NCI-H69 (cell line): ENCODE data around the gene FADS2.

Source experiments
- DNase-seq: peaks from one replicate; lab custom pipeline; 2025; lab: John Stamatoyannopoulos, UW

The FADS2 gene

DNA sequence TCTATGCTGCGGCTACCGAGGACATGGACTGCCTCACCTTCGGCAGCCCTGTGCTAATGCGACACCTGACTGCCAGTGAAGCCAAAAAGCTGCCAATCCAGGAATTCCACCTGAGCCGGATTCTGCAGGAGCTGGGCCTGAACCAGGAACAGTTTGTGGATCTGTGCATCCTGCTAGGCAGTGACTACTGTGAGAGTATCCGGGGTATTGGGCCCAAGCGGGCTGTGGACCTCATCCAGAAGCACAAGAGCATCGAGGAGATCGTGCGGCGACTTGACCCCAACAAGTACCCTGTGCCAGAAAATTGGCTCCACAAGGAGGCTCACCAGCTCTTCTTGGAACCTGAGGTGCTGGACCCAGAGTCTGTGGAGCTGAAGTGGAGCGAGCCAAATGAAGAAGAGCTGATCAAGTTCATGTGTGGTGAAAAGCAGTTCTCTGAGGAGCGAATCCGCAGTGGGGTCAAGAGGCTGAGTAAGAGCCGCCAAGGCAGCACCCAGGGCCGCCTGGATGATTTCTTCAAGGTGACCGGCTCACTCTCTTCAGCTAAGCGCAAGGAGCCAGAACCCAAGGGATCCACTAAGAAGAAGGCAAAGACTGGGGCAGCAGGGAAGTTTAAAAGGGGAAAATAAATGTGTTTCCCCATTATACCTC lies 32.1 kb upstream of the FADS2 start:
- DNase-seq = no peak

- peak; percentile 83 for DNase-seq
Observed at GRCh38 chr11:61797263-61797944, 30.7 kb upstream of the FADS2 start.

GRCh38 chr11:61799665-61800284 lies 28.3 kb upstream of the FADS2 start:
- DNase-seq = peak; percentile 20

DNA sequence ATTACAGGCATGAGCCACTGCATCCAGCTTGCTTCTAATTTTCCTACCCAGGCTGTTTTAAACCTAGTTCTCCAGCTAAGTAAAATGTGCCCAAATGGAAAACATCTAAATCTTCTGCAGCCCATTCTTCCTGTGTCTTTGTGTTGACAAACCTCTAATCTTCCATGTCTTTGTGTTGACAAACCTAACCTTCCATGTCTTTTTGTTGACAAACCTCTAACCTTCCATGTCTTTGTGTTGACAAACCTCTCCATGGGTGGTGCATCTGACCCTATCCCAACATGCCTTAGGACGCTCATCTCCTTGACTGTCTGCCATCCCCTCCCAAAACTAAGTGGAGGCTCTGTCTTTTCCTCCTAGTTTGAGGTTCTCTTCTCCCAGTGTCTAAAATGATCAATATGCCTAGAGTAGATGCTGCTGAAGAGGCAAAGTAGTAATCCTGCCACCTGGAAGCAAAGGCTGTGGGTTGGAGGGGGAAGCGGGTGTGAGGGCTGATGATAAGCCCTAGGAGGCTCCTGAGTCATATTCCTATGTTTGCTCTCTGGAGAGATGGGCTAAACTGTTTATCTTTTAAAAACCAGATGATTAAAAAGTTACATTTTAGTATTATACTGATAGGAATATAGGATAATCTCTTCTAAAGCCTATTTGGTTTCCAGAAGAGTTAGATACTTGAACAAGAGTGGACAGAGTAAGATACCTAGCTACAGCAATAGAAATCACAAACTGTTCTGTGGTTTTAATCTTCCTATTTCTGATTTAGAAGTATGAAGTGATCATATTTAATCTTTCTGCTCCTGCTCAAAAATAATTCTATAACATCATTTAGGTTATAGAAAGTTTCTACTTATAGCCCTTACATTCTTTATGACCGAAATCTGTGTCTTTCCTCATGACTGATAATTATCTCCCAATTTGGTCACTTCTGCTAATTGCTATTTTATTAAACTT lies 27.5 kb upstream of the FADS2 start:
- no peak for DNase-seq

DNA sequence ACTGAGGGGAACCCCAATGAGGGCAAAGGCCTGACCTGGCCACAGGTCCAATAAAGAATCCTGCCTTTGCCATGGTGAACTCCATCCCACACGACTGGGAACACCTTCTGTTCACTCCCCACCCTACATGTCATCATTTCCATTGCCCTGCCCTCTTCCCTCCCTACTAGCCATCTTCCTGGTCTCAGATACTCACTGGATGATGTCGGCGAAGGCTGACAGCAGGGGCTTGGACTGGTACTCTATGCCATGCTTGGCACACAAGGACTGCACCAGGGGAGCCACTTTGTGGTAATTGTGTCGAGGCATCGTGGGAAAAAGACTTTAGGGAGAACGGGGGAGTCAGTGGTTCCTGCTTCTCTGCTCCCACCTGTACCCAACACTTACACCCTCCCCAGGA lies 25.5 kb upstream of the FADS2 start:
- no peak for DNase-seq

- no peak for DNase-seq
Observed at GRCh38 chr11:61803889-61804647, 24.0 kb upstream of the FADS2 start.

DNA sequence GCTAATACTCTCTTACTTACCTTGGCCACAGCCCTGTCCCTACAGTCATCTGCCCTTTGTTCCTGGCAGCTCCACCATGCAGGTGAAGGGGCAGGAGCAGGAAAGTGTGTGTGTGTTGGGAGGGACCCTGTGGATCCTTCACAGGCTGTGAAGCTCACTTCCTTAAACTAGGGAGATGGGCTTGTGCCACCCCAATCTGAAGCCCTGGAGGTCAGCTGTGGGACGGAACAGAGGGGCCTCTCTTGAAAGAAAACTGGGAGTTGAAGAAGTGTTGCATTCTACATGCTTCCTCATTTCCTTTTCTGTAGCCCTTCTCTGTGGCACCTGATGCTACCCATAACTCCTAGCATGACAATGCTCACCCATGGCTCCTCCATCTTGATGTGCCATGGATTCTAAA lies 23.0 kb upstream of the FADS2 start:
- no peak for DNase-seq

- no peak for DNase-seq
Observed at GRCh38 chr11:61806785-61807184, 21.3 kb upstream of the FADS2 start.

DNA sequence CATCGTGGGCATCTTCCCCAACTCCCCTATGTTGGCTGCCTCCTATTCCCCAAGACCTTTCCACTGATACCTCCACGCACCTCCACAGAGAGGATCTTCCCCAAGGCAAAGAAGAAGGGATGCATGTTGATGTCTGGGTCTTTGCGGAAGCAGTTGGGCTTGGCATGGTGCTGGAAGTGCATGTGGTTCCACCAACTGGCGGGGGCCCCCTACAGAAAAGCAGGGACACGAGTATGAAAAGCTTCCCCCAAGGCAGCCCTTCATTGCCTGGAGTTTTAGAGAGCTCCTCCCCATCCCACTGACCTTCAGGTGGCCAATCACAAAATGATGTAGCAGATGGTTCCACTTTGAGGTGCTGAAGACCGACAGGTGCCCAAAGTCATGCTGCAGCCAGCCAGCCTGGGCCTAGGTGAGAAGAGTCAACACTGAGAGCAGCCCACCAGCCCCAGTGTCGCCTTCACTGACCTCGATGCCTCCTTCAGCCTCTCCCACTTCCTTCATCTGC lies 17.4 kb upstream of the FADS2 start:
- no peak for DNase-seq

GRCh38 chr11:61811831-61812230 lies 16.3 kb upstream of the FADS2 start:
- DNase-seq = no peak

GRCh38 chr11:61812736-61813411 lies 15.2 kb upstream of the FADS2 start:
- no peak for DNase-seq

- DNase-seq = peak; percentile 77
Observed at GRCh38 chr11:61814247-61814957, 13.7 kb upstream of the FADS2 start.

DNA sequence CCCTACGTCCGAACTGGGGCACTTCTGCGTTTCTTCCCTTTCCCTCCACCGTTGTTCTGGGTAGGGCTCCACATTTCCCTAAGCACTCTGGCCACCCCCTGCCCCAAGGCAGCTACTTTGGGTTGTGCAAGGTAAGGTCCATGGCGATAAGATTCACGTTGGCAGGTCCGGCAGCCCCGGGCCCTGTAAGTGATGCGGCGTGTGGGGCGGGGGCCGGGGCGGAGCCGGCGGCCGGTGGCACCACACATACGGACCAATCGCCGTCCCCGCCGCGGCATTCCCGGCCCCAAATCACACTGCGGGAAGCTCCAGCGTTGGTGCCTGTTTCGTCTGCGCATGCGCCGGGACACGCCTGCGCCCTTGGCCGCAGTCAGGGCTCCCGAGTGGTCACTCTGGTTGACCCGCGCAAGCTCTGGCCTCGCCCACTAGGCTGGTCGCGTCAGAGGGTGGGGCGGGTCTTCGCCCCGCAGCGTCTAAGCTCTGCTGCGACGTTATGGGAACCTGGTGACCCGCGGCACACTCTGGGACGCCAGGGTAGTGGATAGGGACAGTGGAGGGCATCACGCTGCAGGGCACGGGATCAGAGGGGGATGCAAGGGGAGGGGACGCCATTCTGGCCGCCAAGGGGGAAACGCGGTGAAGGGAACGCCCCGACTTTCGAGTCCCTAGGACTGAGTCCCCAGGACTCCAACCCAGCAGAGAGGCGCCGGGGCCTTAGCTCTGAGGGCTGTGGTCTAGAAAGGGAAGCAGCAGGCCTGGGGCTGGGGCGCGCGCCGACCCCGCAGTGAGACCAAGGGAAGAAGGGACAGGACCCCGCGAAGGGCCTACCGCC lies 12.9 kb upstream of the FADS2 start:
- DNase-seq = peak; percentile 97

DNA sequence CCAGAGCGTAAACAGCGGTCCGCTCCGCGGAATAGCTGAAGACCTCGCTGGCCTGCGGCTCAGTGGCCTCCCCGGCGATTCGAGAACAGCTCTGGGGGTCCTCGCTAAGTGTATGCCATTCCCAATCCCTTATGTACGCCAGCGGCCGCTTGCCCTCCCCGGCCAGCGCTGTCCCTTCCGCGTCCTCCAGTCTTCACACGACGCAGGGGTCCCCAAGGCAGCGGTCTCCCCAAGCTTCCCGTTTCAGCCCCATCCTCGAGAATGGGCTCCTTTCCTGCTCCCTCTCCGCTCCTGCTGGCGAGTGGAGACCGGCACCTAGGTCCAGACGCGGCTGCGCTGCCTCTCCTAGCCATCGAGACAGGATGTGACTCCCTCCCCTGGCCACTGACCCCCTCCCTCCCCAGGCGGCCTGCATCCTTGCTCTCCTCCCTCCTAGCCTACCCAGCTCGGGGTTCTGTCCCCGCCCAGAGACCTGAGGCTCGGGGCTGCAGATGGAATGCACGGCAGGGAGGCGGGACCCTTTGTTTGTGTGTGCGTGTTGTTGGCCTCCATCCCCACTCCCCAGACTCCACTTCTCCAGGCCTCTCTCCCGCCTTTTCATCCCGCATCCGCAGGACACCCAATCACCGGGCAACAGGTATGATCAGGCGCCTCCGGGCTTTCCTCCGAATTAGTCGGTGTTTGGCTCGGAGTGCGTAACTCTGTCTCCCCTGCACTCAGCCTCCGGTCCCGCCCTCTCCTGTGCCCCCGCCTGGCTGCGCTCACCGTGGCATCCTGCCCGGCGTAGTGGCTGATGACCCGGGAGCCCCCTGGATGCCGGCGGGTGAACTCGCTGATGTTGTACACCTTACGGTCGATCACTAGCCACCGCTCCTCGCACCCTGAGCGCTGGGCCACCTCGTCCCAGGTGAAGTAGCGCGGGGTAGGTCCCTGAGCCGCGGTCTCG lies 12.0 kb upstream of the FADS2 start:
- peak; percentile 93 for DNase-seq

- peak; percentile 99 for DNase-seq
Observed at GRCh38 chr11:61816736-61817455, 11.2 kb upstream of the FADS2 start, which contains the start of gene FADS1. TSS of gene FADS1 (minus strand) at chr11:61817003. CDS start at chr11:61816929, 74 bp downstream.

GRCh38 chr11:61817471-61818202 lies 10.5 kb upstream of the FADS2 start:
- DNase-seq = peak; percentile 41
